Kidney (tissue), 14 donors: ENCODE results near the gene CYP1A2. TPM values are rescaled to one million over a fixed set of nuclear protein-coding genes. Genes with fewer than 3 reads are reported as not detected.
A peak's percentile ranks its signal among the peaks of the same experiment; 100 is the strongest.

Source experiments
- DNase-seq, 5 donors: peaks; one replicate each; pipeline ENCODE4 v3.0.0-alpha.2; 2013 to 2020
- FAIRE-seq: peaks from 2 replicates; lab custom pipeline; 2012; peaks lifted over from hg19 to GRCh38; lab: Jason Lieb, UNC
- H3K27ac ChIP-seq, 2 donors: one replicate each; pipeline ENCODE4 v1.7.0; 2013; ENCODE audit warnings: low read depth in 2 of 2, low read length in 2 of 2, inconsistent platforms in 1 of 2
- H3K27me3 ChIP-seq: one replicate; pipeline ENCODE4 v1.7.1; 2013; ENCODE audit warnings: low read length, inconsistent platforms; ENCODE audit not compliant: control insufficient read depth, insufficient read depth
- H3K36me3 ChIP-seq, 3 donors: one replicate each; pipeline versions ENCODE4 v1.7.0 to v1.7.1; 2013; ENCODE audit warnings: low read length in 3 of 3, control low read depth in 1 of 3, inconsistent platforms in 1 of 3; ENCODE audit not compliant: insufficient read depth in 3 of 3, control insufficient read depth in 2 of 3
- H3K4me1 ChIP-seq, 3 donors: one replicate each; pipeline versions ENCODE4 v1.7.0 to v1.7.1; 2013; ENCODE audit warnings: low read length in 3 of 3, inconsistent platforms in 1 of 3, low read depth in 1 of 3; ENCODE audit not compliant: control insufficient read depth in 2 of 3, insufficient read depth in 2 of 3
- H3K4me3 ChIP-seq, 3 donors: one replicate each; pipeline versions ENCODE4 v1.7.0 to v1.8.1; 2013; ENCODE audit warnings: low read length in 3 of 3, control low read depth in 1 of 3, inconsistent platforms in 1 of 3
- H3K9ac ChIP-seq, 3 donors: one replicate each; pipeline versions ENCODE4 v1.7.0 to v1.7.1; 2013; ENCODE audit warnings: low read length in 3 of 3, control low read depth in 1 of 3, inconsistent platforms in 1 of 3
- H3K9me3 ChIP-seq, 3 donors: one replicate each; pipeline versions ENCODE4 v1.7.0 to v1.7.1; 2013; ENCODE audit warnings: low read length in 3 of 3, control low read depth in 1 of 3, inconsistent platforms in 1 of 3; ENCODE audit not compliant: control insufficient read depth in 2 of 3, insufficient read depth in 1 of 3
- CTCF ChIP-seq: IDR thresholded peaks from 3 replicates; pipeline ENCODE4 v1.5.1; 2012; ENCODE audit warnings: mild to moderate bottlenecking, moderate library complexity, borderline replicate concordance; ENCODE audit not compliant: insufficient read depth; ENCODE audit errors: extremely low read depth
- intact Hi-C: fragments of 100-400 bp; cut with DNase I; formaldehyde crosslinking; loops from one replicate; pipeline ENCODE4 v1.11.1; 2022
- polyA plus RNA-seq: library from polyadenylated mRNA; stranded (reverse); fragments of 350-450 nt; fragmentation: Illumina TruSeq; extraction: RNeasy Lipid Tissue Mini Kit (QIAGEN cat#74804); gene quantifications from one replicate; pipeline ENCODE4 v1.2.3, GENCODE V29; 2014; ENCODE audit warnings: low read depth, low replicate concordance; ENCODE audit not compliant: insufficient read depth
- total RNA-seq: library from RNA; stranded (reverse); fragmentation: NEBNext Ultra II Directional; extraction: Animal tissue kit (Norgen Biotek cat#: 25700); gene quantifications from one replicate; pipeline ENCODE4 v1.2.1, GENCODE V29; 2021
- donor health status: control.
- donor health status: control.
- donor health status: control.
- donor health status: control.
- donor health status: control.
- donor health status: DM: yes; HTN: yes; CAD: no.
- donor health status: Normal renal cell carcinoma (clear cell type).

Gene CYP1A2
- total and polyA plus RNA-seq, 2 donors from 2014 or later, result not detected

GRCh38 chr15:74722591-74722990 lies 26.1 kb upstream of the CYP1A2 start:
- no peak for FAIRE-seq
- H3K27me3 ChIP-seq, result peaks cover 6% of the 10 kb centered on the region
- no peak overlapping the region for H3K9ac ChIP-seq
- intact Hi-C loops, result no loop called here
- no peak for DNase-seq
- TF ChIP-seq CTCF, result no peak
- no peak overlapping the region for H3K27ac ChIP-seq
- H3K36me3 ChIP-seq, result no peaks in the 10 kb centered on the region
- no peaks in the 10 kb centered on the region for H3K9me3 ChIP-seq
- H3K4me3 ChIP-seq, result no peak overlapping the region
- peaks cover 0 to 4% (median 0%) of the 10 kb centered on the region in 3 donors for H3K4me1 ChIP-seq

GRCh38 chr15:74723187-74723586 lies 25.5 kb upstream of the CYP1A2 start:
- no peak for FAIRE-seq
- peaks cover 0 to 4% (median 0%) of the 10 kb centered on the region in 3 donors for H3K4me1 ChIP-seq
- H3K4me3 ChIP-seq, result no peak overlapping the region
- H3K36me3 ChIP-seq, result no peaks in the 10 kb centered on the region
- H3K27me3 ChIP-seq, result peaks cover 9% of the 10 kb centered on the region
- intact Hi-C loops, result no loop called here
- H3K9ac ChIP-seq, result no peak overlapping the region
- TF ChIP-seq CTCF, result no peak
- no peak for DNase-seq
- no peak overlapping the region for H3K27ac ChIP-seq
- H3K9me3 ChIP-seq, result no peaks in the 10 kb centered on the region

- peaks cover 9% of the 10 kb centered on the region for H3K27me3 ChIP-seq
- H3K36me3 ChIP-seq, result no peaks in the 10 kb centered on the region
- no peak overlapping the region for H3K4me3 ChIP-seq
- no peak for TF ChIP-seq CTCF
- no peaks in the 10 kb centered on the region for H3K9me3 ChIP-seq
- intact Hi-C loops, result no loop called here
- no peak overlapping the region for H3K27ac ChIP-seq
- peaks cover 0 to 4% (median 0%) of the 10 kb centered on the region in 3 donors for H3K4me1 ChIP-seq
- peak in 3 of 5 donors; percentile 23 to 88 (median 82) for DNase-seq
- peak; percentile 33 for FAIRE-seq
- no peak overlapping the region for H3K9ac ChIP-seq
These were observed 24.8 kb upstream of the CYP1A2 start for GRCh38 chr15:74723754-74724334.
